DMS53 (cell line): ENCODE results near the gene SLC25A45.
"Not testable (repeated sequence)": the region's sequence is repeated elsewhere in the genome, so short reads cannot be mapped to it uniquely, and the experiment has no call there.

Experiments
- DNase-seq: peaks from one replicate; lab custom pipeline; 2025; lab: John Stamatoyannopoulos, UW

Gene SLC25A45

GRCh38 chr11:65421794-65422632 is 39.6 kb upstream of the SLC25A45 start:
- DNase-seq = peak; percentile 99

DNA sequence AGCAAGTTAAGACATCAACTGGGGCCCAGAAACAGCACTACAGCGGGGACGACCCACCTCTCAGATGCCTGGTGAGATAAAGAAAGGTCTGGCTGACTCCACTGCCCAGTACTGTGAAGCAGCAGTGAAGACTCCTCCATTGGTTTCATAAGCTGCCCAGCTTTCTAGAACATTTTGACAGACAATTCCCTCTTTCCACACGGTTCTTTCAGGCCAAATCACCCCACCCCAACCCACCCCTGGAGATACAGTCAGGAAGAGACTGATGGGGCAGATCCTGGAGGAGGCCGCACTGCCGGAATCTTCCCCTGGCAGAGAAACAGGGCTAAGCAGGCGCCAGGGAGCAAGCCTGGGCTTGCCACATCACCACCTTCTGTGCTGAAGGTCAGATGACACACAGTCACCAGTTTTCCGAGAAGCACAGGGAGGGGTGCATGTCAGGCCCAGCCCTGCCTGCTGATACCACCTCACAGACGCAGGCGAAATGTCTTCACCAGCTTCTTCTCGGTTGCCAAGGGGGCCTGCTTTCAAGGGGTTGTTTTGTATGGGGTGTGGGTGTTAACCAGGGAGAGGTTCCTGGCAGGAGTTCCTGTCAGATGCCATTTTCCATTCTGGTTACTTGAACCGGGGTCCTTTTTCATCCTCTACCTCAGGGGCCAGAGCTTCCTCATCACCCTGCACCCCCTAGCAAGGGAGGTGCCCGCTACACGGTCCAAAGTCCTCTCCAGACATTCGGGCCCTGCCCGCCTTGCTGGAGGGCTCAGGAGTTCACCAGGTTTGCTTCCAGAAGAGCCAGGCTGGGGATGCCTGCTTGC is 38.7 kb upstream of the SLC25A45 start:
- DNase-seq = peak; percentile 97

DNA sequence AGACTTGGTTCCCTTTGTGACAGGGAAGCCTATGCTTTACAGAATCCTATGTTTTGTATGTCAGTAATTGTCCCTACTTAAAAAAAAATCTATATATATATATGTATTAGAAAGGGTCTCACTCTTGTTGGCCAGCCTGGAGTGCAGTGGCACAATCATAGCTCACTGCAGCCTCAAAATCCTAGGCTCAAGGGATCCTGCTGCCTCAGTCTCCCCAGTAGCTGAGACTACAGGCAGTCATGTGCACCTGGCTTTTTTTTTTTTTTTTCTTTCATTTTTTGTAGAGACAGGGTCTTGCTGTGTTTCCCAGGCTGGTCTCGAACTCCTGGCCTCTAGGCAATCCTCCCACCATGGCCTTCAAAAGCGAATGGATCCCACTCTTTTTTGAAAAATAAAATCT is 38.1 kb upstream of the SLC25A45 start:
- no peak for DNase-seq

DNA sequence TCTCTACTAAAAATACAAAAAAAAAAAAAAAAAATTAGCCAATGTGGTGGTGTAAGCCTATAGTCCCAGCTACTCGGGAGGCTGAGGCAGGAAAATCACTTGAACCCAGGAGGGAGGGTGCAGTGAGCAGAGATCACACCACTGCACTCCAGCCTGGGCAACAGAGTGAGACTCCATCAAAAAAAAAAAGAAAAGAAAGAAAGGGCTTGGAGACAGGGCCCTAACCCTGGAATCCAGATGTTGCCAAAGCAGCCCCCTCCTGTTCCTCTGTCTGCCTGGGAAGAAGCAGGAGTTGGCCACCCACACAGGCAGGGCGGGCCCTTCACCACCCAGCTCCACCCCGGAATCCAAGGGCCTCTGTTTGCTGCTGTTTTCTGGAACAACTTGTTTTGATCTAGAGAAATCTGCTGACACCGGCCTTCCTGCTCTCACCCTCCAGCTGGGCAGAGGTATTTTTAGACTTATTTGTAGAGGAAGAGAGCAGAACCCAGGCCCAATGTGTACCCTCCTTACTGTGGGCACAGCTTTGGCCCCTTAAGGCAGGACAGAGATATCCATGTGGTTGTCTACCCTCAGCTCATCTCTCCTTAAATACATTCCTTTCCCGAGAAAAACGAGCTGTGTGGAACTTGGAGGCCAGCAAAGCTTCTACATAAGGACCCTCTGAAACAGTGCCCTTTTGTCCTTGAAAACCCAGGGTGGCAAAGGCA is 37.5 kb upstream of the SLC25A45 start:
- DNase-seq = peak; percentile 97

- DNase-seq = no peak
Measured at GRCh38 chr11:65419460-65419771, 37.0 kb upstream of the SLC25A45 start.

DNA sequence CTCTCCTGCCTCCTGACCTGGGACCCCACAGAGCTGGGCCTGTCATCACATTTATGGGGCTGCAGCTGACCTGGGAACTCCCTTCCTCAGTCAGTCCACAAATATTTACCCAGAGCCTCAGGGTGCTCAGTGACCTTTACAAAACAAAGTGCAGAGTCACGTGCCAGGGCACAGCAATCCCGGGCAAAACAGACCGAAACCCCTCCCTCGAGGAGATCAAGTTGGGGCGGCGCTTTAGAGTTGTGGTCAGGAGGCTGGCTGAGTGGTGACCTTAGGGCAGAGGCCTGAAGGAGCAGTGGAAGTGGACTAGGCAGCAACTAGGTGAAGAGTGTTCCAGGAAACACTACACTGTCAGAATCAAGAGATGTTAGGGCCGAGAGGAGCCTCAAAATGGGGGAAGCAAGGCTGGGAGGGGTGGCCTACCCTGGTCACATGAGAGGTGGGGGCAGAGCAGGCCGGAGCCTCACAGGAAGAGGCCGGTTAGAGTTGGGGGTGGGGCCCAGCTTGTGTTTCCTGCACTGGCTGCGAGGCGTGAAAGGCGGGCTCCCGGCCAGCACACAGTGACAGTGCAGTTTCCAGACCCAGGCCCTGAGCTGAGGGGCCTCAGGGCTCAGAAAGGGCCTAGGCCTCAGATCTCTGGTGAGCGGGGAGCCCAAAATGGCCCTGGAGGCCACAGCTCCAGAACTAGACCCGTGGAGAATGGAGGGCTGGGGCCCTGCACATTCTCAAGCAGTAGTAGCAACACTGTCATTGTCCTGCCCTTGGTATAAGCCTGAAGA is 36.4 kb upstream of the SLC25A45 start:
- DNase-seq = peak; percentile 99

DNA sequence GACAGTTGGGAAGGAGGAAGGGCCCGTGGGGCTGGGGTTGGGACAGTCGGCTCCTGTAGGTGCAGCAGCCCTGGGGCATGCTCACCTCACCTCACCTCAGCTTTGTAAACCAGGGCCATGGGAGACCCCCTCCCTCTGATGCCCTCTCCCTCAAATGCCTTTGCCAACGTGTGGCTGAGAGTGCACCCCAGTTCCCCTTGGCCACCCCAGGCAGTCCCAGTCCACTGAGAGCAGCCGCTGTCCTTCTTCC is 35.9 kb upstream of the SLC25A45 start:
- DNase-seq = peak; percentile 85

- peak; percentile 66 for DNase-seq
Measured at GRCh38 chr11:65417702-65418430, 35.4 kb upstream of the SLC25A45 start.

DNA sequence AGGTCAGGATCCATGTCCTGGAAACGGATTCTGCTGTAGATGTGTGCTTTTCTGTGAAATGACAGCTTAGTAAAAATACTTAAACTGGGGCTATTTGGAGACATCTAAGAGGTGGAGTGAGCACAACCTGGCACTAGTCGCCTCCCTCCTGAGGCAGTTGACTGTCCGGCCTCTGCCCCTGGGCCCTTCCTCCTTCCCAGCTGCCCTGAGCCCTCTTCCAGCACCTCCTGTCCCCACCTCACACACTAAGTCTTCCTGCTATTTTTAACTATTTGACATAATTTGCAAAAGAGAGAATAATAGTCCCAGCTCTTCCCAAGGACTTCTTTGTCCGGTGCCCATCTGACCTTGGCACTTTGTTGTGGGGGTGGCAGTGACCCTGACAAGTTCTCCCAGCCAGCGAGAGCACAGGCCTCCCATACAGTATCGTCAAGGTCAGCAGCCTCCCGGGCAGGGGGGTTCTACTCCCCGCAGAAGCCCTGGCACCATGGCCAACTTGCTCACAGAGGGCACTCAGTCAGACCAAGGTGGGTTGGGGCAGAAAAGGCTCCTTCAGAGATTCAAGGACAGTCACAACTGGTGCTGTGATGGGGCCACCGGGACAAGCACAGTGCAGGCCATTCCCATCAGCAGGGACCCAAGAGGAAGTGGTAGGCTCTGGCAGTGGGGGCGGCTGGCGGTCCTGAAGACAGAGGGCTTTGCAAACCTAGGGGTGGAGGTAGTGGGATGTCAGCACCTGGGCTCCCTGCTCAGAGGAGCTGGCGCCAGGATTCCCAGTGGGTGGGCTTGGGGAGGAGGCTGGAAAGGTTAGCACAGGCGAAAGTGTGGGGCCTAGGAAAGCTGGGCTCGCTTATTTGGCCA is 34.6 kb upstream of the SLC25A45 start:
- peak; percentile 66 for DNase-seq

GRCh38 chr11:65416341-65416824 is 33.9 kb upstream of the SLC25A45 start:
- DNase-seq = peak; percentile 93

GRCh38 chr11:65415499-65416340 is 33.3 kb upstream of the SLC25A45 start:
- peak; percentile 68 for DNase-seq

DNA sequence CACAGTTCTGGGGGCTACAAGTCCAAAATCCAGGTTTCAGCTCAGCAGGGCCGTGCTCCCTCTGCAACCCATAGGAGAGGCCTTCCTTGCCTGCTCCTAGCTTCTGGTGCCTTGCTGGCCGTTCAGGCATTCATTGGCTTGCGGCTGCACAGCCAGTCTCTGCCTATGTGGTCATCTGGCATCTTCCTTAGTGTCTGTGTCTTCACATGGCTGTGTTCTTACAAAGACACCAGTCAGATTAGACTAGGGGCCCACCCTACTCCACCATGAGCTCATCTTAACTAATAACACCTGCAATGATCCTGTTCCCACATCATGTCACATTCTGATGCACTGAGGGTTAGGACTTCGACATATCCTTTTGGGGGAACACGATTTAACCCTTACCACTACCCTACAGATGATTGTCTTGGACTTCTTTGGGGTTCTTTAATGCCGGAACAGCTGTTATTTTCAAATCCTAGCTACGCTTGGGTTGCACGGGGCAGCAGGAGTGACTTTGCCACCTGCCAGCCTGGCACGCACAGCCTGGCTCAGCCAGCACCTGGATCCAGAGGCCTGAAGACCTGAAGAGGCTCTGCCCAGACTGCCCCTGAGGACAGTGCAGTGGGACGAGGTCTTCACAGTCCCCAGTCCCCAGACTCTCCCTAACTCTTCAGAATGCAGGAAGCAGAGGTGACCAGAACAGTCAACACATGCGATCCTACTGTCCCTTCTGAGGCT is 32.5 kb upstream of the SLC25A45 start:
- DNase-seq = peak; percentile 93

GRCh38 chr11:65413077-65413664 is 30.7 kb upstream of the SLC25A45 start:
- not testable (repeated sequence) for DNase-seq

DNA sequence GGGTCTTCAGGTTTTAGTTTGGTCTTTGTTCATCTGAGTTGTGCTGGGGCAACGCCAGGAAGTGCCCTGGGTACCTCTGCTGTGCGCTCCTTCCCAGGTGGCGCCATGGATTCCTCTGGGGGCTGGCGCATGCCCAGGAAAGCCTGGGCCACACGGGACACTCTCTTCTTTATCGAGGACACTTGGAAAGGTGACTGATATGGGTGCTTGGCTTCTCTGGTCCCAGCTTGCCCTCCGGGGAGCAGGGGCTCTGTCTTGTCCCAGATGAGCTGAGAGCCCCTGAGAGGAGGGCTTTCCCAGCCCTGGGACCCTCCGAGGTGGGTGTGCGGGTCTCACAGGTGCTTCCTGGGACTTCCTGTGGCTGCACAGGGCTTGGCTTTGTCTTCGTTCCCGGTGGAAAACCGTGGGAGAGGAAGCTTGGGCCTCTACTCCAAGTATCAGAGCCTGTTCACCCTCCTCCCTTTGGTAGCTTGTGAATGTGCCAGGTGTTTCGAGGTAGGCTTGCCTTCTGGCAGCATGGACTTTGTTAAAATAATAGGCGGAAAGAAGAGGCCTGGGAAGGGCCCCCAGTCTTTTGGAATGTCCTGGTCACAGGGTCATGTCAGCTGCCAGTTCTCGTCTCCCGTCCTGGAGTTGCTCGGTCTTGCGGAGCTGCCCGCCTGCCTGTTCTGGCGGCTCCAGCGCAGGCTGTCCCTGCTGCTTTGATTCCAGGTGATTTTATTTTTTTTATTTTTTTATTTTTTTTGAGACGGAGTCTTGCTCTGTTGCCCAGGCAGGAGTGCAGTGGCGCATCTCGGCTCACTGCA is 30.0 kb upstream of the SLC25A45 start:
- DNase-seq = no peak

GRCh38 chr11:65411681-65412070 is 29.2 kb upstream of the SLC25A45 start:
- no peak for DNase-seq

GRCh38 chr11:65410936-65411680 is 28.7 kb upstream of the SLC25A45 start:
- DNase-seq = no peak
